GM12892 (cell line): ENCODE results near the gene MAP4K3.

Source experiments
- POLR2A ChIP-seq: IDR thresholded peaks from 2 replicates; pipeline ENCODE4 v1.6.1; 2011; ENCODE audit warnings: low read depth, low read length, control low read depth
- POLR2AphosphoS5 ChIP-seq: IDR thresholded peaks from 2 replicates; pipeline ENCODE4 v1.6.1; 2011; ENCODE audit warnings: low read depth, low read length, control low read depth
- TAF1 ChIP-seq: IDR thresholded peaks from 2 replicates; pipeline ENCODE4 v1.6.1; 2011; ENCODE audit warnings: low read depth, mild to moderate bottlenecking, control low read depth, low read length, borderline replicate concordance

GRCh38 chr2:39413063-39413737 is 23.9 kb downstream of the MAP4K3 start:
- TF ChIP-seq POLR2A (no peak), POLR2AphosphoS5 (no peak), TAF1 (no peak)
